HepG2 (cell line): ENCODE results near the gene SDHAF1. TPM values are rescaled to one million over a fixed set of nuclear protein-coding genes. Genes with fewer than 3 reads are reported as not detected.
"Not testable (repeated sequence)": the region's sequence is repeated elsewhere in the genome, so short reads cannot be mapped to it uniquely, and the experiment has no call there.

Experiments used
- ATAC-seq: fragments of 200-7000 bp; cut with Tn5 transposase; 3 replicates; pipeline ENCODE4 v1.9.1; 2020; ENCODE audit warnings: mild to moderate bottlenecking, moderate library complexity
- BruUV-seq: library from RNA; stranded (reverse); fragments of 400-500 nt; replicated peaks from 2 replicates; lab custom pipeline; 2021; lab: Mats Ljungman, UMichigan
- CTCF ChIA-PET: fragments of 300-600 bp; formaldehyde crosslinking; extraction: SDS; loops from one replicate; lab custom pipeline; 2021; ENCODE audit warnings: low total read pairs, inconsistent platforms, low intra/inter-chr PET ratio; lab: Yijun Ruan, JAX
- POLR2A ChIA-PET: fragments of 350-600 bp; sonication (Branson Sonifier 250); formaldehyde crosslinking; loops from one replicate; lab custom pipeline; 2020; ENCODE audit warnings: antibody characterized with exemption, inconsistent platforms; lab: Yijun Ruan, JAX
- DNase-seq: peaks from one replicate; pipeline ENCODE4 v3.0.0-alpha.2; 2015; ENCODE audit warnings: low spot score
- FAIRE-seq: peaks from 3 replicates; lab custom pipeline; 2011; peaks lifted over from hg19 to GRCh38; lab: Jason Lieb, UNC
- H2AFZ ChIP-seq: one replicate; pipeline ENCODE4 v1.6.1; 2011; ENCODE audit warnings: low read length, inconsistent platforms
- H3K27ac ChIP-seq: fragments of 300-600 bp; 3 replicates; pipeline ENCODE4 v1.8.0; 2011; ENCODE audit warnings: mixed run types, mild to moderate bottlenecking, mixed read lengths, low read length, inconsistent platforms; ENCODE audit not compliant: insufficient read depth; ENCODE audit errors: extremely low read length
- H3K27me3 ChIP-seq, 2 experiments: fragments of 200-600 bp in 1 of 2; 2 replicates in 1 of 2; 3 replicates in 1 of 2; pipeline versions ENCODE4 v1.6.0 to v1.8.0; 2011; ENCODE audit warnings: low read length in 2 of 2, mild to moderate bottlenecking in 2 of 2, moderate library complexity in 2 of 2, inconsistent platforms in 1 of 2; ENCODE audit not compliant: insufficient read depth in 2 of 2, control insufficient read depth in 1 of 2
- H3K36me3 ChIP-seq, 2 experiments: fragments of 200-600 bp in 1 of 2; replicated peaks in 1 of 2; 2 replicates in 1 of 2; 3 replicates in 1 of 2; pipeline versions ENCODE4 v1.5.1 to v1.8.0; 2011; ENCODE audit warnings: low read length in 2 of 2, inconsistent platforms in 1 of 2; ENCODE audit not compliant: insufficient read depth in 2 of 2, control insufficient read depth in 1 of 2
- H3K4me1 ChIP-seq: 2 replicates; pipeline ENCODE4 v1.5.1; 2012; ENCODE audit warnings: low read length, inconsistent platforms; ENCODE audit not compliant: insufficient read depth
- H3K4me2 ChIP-seq: 2 replicates; pipeline ENCODE4 v1.6.0; 2011; ENCODE audit warnings: low read depth, low read length, inconsistent platforms
- H3K4me3 ChIP-seq, 3 experiments: fragments of 200-600 bp in 1 of 3; sonication (generic), shearing (Covaris generic) in 1 of 3; replicated peaks in 1 of 3; 2 replicates each; pipeline ENCODE4 v1.5.1; 2011 to 2016; ENCODE audit warnings: low read length in 3 of 3, inconsistent platforms in 2 of 3, low read depth in 2 of 3, mild to moderate bottlenecking in 2 of 3, control low read depth in 1 of 3, mixed read lengths in 1 of 3; ENCODE audit not compliant: insufficient read depth in 1 of 3
- H3K79me2 ChIP-seq: one replicate; pipeline ENCODE4 v1.6.1; 2011; ENCODE audit warnings: low read length, inconsistent platforms; ENCODE audit not compliant: insufficient read depth
- H3K9ac ChIP-seq: 2 replicates; pipeline ENCODE4 v1.6.0; 2011; ENCODE audit warnings: mild to moderate bottlenecking, low read depth, low read length, inconsistent platforms; ENCODE audit not compliant: insufficient read depth
- H3K9me3 ChIP-seq: 2 replicates; pipeline ENCODE4 v1.5.1; 2012; ENCODE audit warnings: mild to moderate bottlenecking, low read length
- H4K20me1 ChIP-seq: 2 replicates; pipeline ENCODE4 v1.6.0; 2011; ENCODE audit warnings: inconsistent platforms, mild to moderate bottlenecking, low read length, moderate library complexity; ENCODE audit not compliant: insufficient read depth
- CEBPB ChIP-seq: IDR thresholded peaks from 2 replicates; pipeline ENCODE4 v1.6.1; 2011; ENCODE audit warnings: low read depth, low read length, improper control_type of control experiment, borderline replicate concordance
- CEBPG ChIP-seq: IDR thresholded peaks from 2 replicates; pipeline ENCODE4 v1.6.1; 2016
- FOXK1 ChIP-seq: sonication (generic); formaldehyde crosslinking; IDR thresholded peaks from 2 replicates; pipeline ENCODE4 v1.4.0; 2020; ENCODE audit warnings: low read depth, missing genetic modification reagents, borderline replicate concordance
- HNF4A ChIP-seq: sonication (generic); formaldehyde crosslinking; IDR thresholded peaks from 2 replicates; pipeline ENCODE4 v1.4.0; 2020; ENCODE audit warnings: missing genetic modification reagents
- KLF16 ChIP-seq, 2 experiments: sonication (generic) in 1 of 2; formaldehyde crosslinking in 1 of 2; IDR thresholded peaks; 2 replicates each; pipeline versions ENCODE4 v1.6.1 to v1.8.0; 2016 to 2023; ENCODE audit warnings: missing genetic modification reagents in 2 of 2, missing compliant biosample characterization in 1 of 2
- LCORL ChIP-seq, 2 experiments: fragments of 450-650 bp in 1 of 2; sonication (generic) in 1 of 2; formaldehyde crosslinking in 1 of 2; IDR thresholded peaks; 2 replicates each; pipeline versions ENCODE4 v1.5.0 to v1.6.1; 2017 to 2020; ENCODE audit warnings: antibody characterized with exemption in 1 of 2, missing genetic modification reagents in 1 of 2
- MAZ ChIP-seq, 2 experiments: sonication (generic) in 1 of 2; formaldehyde crosslinking in 1 of 2; IDR thresholded peaks; 2 replicates each; pipeline versions ENCODE4 v1.5.0 to v1.6.1; 2012 to 2020; ENCODE audit warnings: low read depth in 2 of 2, mild to moderate bottlenecking in 2 of 2, borderline replicate concordance in 1 of 2, improper control_type of control experiment in 1 of 2, low read length in 1 of 2, missing genetic modification reagents in 1 of 2, moderate library complexity in 1 of 2
- NBN ChIP-seq: fragments of 450-650 bp; conservative IDR thresholded peaks from 2 replicates; pipeline ENCODE4 v1.6.1; 2017
- NFKBIZ ChIP-seq: IDR thresholded peaks from 2 replicates; pipeline ENCODE4 v1.6.1; 2018; ENCODE audit warnings: missing genetic modification reagents, missing compliant biosample characterization
- PHF21A ChIP-seq: sonication (generic); formaldehyde crosslinking; IDR thresholded peaks from 2 replicates; pipeline ENCODE4 v1.5.0; 2020; ENCODE audit warnings: mild to moderate bottlenecking, missing genetic modification reagents
- POGK ChIP-seq: sonication (generic); formaldehyde crosslinking; conservative IDR thresholded peaks from 2 replicates; pipeline ENCODE4 v1.8.0; 2022; ENCODE audit warnings: mild to moderate bottlenecking, moderate library complexity, missing genetic modification reagents
- RCOR2 ChIP-seq: IDR thresholded peaks from 2 replicates; pipeline ENCODE4 v1.6.1; 2016; ENCODE audit warnings: missing biosample characterization, missing genetic modification reagents
- ZNF460 ChIP-seq: sonication (generic); formaldehyde crosslinking; IDR thresholded peaks from 2 replicates; pipeline ENCODE4 v1.5.1; 2020; ENCODE audit warnings: missing genetic modification reagents, mild to moderate bottlenecking, borderline replicate concordance
- ZNF770 ChIP-seq: sonication (generic); formaldehyde crosslinking; IDR thresholded peaks from 2 replicates; pipeline ENCODE4 v1.5.0; 2020; ENCODE audit warnings: mild to moderate bottlenecking, missing genetic modification reagents
- WGBS: methylation state at CpG from one replicate; pipeline ENCODE4 v1.1.6; 2017; ENCODE audit warnings: low lambda C conversion rate; 5-methylcytosine and 5-hydroxymethylcytosine counted together
- in situ Hi-C: cut with HindIII; loops from 2 replicates; pipeline ENCODE4 v1.10.0; 2017; ENCODE audit warnings: low pct_unique_long_range_greater_than_20kb; ENCODE audit not compliant: extremely low pct_ligation_motif_present
- intact Hi-C: fragments of 100-400 bp; cut with micrococcal nuclease; formaldehyde crosslinking; loops from one replicate; pipeline ENCODE4 v1.10.0; 2022; ENCODE audit not compliant: unreplicated experiment
- polyA plus RNA-seq, 8 experiments: library from polyadenylated mRNA; depleted of rRNA in 3 of 8; stranded (reverse) in 7 of 8; unstranded in 1 of 8; fragments of >200 nt; fragmentation: Illumina TruSeq in 4 of 8; extraction: Trizol in 4 of 8; gene quantifications; 2 replicates each; pipeline versions ENCODE4 v1.2.1 to v1.2.3, GENCODE V29; 2011 to 2016; ENCODE audit warnings: low read depth in 4 of 8, missing spikeins in 1 of 8, mixed read lengths in 1 of 8; ENCODE audit not compliant: insufficient read depth in 1 of 8
- total RNA-seq, 5 experiments: library from RNA; depleted of rRNA; stranded (reverse); fragments of >200 nt; fragmentation: Illumina TruSeq; extraction: Trizol; gene quantifications; 2 replicates each; pipeline ENCODE4 v1.2.3, GENCODE V29; 2016; ENCODE audit warnings: low read depth in 1 of 5

SDHAF1 gene
- total and polyA plus RNA-seq, 2 of the 13 experiments (the other 11 are each of a cell fraction or from before 2014, with no cell fraction given): 17.8 to 22.8 TPM

DNA sequence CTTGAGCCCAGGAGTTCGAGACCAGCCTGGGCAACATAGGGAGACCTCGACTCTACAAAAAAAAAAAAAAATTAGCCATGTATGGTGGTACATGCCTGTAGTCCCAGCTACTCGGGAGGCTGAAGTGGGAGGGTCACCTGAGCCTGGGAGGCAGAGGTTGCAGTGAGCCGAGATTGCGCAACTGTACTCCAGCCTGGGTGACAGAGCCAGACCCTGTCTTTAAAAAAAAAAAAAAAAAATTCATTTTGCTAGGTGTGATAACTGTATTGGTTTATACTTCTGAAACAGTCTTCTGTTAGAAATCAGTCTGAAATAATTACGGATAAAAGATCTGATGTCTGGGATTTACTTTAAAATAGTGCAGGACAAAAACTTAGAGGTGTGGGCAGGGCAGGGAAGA is 46.1 kb downstream of the SDHAF1 start:
- ATAC-seq, in situ Hi-C loops, H2AFZ ChIP-seq, H4K20me1 ChIP-seq, H3K79me2 ChIP-seq, BruUV-seq, H3K9me3 ChIP-seq, CTCF ChIA-PET, DNase-seq, H3K4me3 ChIP-seq, H3K27me3 ChIP-seq, intact Hi-C loops, H3K9ac ChIP-seq, H3K36me3 ChIP-seq, H3K4me2 ChIP-seq: not testable (repeated sequence)
- Histone ChIP-seq H3K4me1 (peaks cover 29% of the 10 kb centered on the region), H3K27ac (peak overlapping the region; percentile 28)
- TF ChIP-seq ZNF460 (peak; percentile 87), PHF21A (CRISPR knock-in tag) (0 out of 2 replicates have a peak, but pooled peaks have one; percentile 19), CEBPG (CRISPR knock-in tag) (peak; percentile 96), RCOR2 (0 out of 2 replicates have a peak, but pooled peaks have one; percentile 14), ZNF770 (CRISPR knock-in tag) (peak; percentile 85), CEBPB (peak; percentile 85)
- POLR2A ChIA-PET: interaction anchor here (1.2 to 1.5 kb wide), 2 partner anchors 13 to 87 kb away, joined by 3 to 18 read pairs; partner anchors contain the start of gene THAP8
- WGBS: 61% methylated on average over 6 of the region's 6 CpGs
- peak; percentile 8 for FAIRE-seq

GRCh38 chr19:36041831-36042230 is 46.8 kb downstream of the SDHAF1 start:
- in situ Hi-C loops (no loop called here), intact Hi-C loops (loop anchor here (2.0 kb wide), 1 partner anchor 33 kb away; the partner anchor contains the start of gene SYNE4)
- H3K4me3 ChIP-seq: no peak overlapping the region
- no peaks in the 10 kb centered on the region for H4K20me1 ChIP-seq
- peaks cover 24% of the 10 kb centered on the region for H3K4me1 ChIP-seq
- 0 out of 5 replicates have a peak, but pooled peaks cover 0 to 1% of the 10 kb centered on the region in 2 experiments for H3K36me3 ChIP-seq
- no peaks in the 10 kb centered on the region for H3K27me3 ChIP-seq
- no peak overlapping the region for H2AFZ ChIP-seq
- ChIA-PET POLR2A (interaction anchor here (0.6 to 1.5 kb wide), 6 partner anchors 12 to 86 kb away, joined by 3 to 18 read pairs (median 4); partner anchors contain the start of genes ALKBH6, POLR2I, SYNE4 and THAP8), CTCF (no interaction called here)
- peak; percentile 94 for ATAC-seq
- peak; percentile 97 for FAIRE-seq
- BruUV-seq: no TSS peak
- H3K4me2 ChIP-seq: no peak overlapping the region; the same call in 1 of the 2 replicates
- H3K9ac ChIP-seq: no peak overlapping the region
- 4% methylated on average over 3 of the region's 3 CpGs for WGBS
- DNase-seq: peak; percentile 87
- H3K79me2 ChIP-seq: no peaks in the 10 kb centered on the region
- peak overlapping the region; percentile 36 for H3K27ac ChIP-seq
- H3K9me3 ChIP-seq: no peaks in the 10 kb centered on the region
- 0 out of 2 replicates have a peak, but pooled peaks have one; percentile 14 for TF ChIP-seq FOXK1 (CRISPR knock-in tag)
- 0 out of 2 replicates have a peak, but pooled peaks have one; percentile 14 for TF ChIP-seq LCORL (IDR thresholded peaks at IDR 0.05)
- no peak; the same call in 1 of the 2 replicates for TF ChIP-seq LCORL (CRISPR knock-in tag; IDR thresholded peaks at IDR 0.05)
- TF ChIP-seq NFKBIZ (CRISPR knock-in tag): no peak
- TF ChIP-seq NBN: no peak
- 0 out of 4 replicates have a peak, but pooled peaks of 1 of the 2 experiments have one; percentile 31 for TF ChIP-seq KLF16 (CRISPR knock-in tag; IDR thresholded peaks at IDR 0.05)
- TF ChIP-seq POGK (CRISPR knock-in tag): no peak
- TF ChIP-seq HNF4A (CRISPR knock-in tag): 0 out of 2 replicates have a peak, but pooled peaks have one; percentile 34
- TF ChIP-seq CEBPB: peak; percentile 90
- TF ChIP-seq MAZ (IDR thresholded peaks at IDR 0.05; ENCODE audit: borderline replicate concordance, low read depth, low read length): peak; percentile 74; the same call in 1 of the 2 replicates
- TF ChIP-seq MAZ (CRISPR knock-in tag; IDR thresholded peaks at IDR 0.05; ENCODE audit: low read depth): no peak
